Colonic mucosa (tissue), 4 donors: ENCODE results near the gene CWC27. TPM values are rescaled to one million over a fixed set of nuclear protein-coding genes. Genes with fewer than 3 reads are reported as not detected.
"Not testable (repeated sequence)": the region's sequence is repeated elsewhere in the genome, so short reads cannot be mapped to it uniquely, and the experiment has no call there.

Experiments used
- DNase-seq: peaks from one replicate; pipeline ENCODE4 v3.0.0-alpha.2; 2020
- H3K27ac ChIP-seq: fragments of 200-600 bp; one replicate; pipeline ENCODE4 v1.8.0; 2021
- H3K27me3 ChIP-seq: fragments of 200-600 bp; one replicate; pipeline ENCODE4 v1.8.0; 2021
- H3K36me3 ChIP-seq: fragments of 200-600 bp; one replicate; pipeline ENCODE4 v1.8.0; 2021
- H3K4me1 ChIP-seq: fragments of 200-600 bp; one replicate; pipeline ENCODE4 v1.8.0; 2021; ENCODE audit warnings: mild to moderate bottlenecking
- H3K4me3 ChIP-seq: fragments of 200-600 bp; one replicate; pipeline ENCODE4 v1.8.0; 2021
- H3K9ac ChIP-seq, 2 donors: one replicate each; pipeline ENCODE4 v1.7.0; 2013; ENCODE audit warnings: control low read depth in 2 of 2, low read depth in 2 of 2, low read length in 2 of 2
- H3K9me3 ChIP-seq: fragments of 200-600 bp; one replicate; pipeline ENCODE4 v1.8.0; 2021
- intact Hi-C: fragments of 100-400 bp; cut with DNase I; formaldehyde crosslinking; loops from one replicate; pipeline ENCODE4 v1.14.1; 2022
- total RNA-seq, 2 donors: library from RNA; stranded (reverse); fragmentation: NEBNext Ultra II Directional in 1 of 2; extraction: Animal tissue kit (Norgen Biotek cat#: 25700) in 1 of 2; gene quantifications; one replicate each; pipeline ENCODE4 v1.2.1, GENCODE V29; 2021
- TF ChIP-seq, protein P1 (sequence below): fragments of 200-600 bp; IDR thresholded peaks from one replicate; pipeline ENCODE4 v1.8.0; 2022; ENCODE audit warnings: antibody characterized with exemption, mild to moderate bottlenecking
- donor health status: healthy.
- donor health status: DM: no; HTN: no; CAD: no.
- donor health status: DM: no; HTN: no; CAD: no.

CWC27 gene
- total RNA-seq, 2 donors from 2014 or later, result 18.3 to 22.6 TPM

DNA sequence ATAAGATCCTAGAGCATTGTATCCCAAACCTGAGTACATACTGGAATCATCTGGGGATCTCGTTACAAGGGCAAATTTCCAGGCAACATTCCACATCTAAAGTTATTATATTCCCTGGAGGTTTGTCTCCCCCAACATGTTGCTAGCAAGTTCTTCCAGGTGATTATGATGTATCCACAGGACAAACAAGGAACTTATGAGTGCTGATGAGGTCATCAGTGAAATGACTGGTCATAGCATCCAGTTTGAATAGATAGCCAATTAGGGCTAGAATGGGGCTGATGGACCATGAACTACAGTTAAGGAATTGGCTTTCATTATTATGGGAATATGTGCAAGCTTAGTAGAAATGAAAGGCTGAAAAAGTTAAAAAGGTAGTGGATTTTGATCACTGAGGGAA, 115.2 kb downstream of the CWC27 start:
- H3K9me3 ChIP-seq, result no peaks in the 10 kb centered on the region
- H3K27ac ChIP-seq, result no peak overlapping the region
- TF ChIP-seq, protein P1, sequence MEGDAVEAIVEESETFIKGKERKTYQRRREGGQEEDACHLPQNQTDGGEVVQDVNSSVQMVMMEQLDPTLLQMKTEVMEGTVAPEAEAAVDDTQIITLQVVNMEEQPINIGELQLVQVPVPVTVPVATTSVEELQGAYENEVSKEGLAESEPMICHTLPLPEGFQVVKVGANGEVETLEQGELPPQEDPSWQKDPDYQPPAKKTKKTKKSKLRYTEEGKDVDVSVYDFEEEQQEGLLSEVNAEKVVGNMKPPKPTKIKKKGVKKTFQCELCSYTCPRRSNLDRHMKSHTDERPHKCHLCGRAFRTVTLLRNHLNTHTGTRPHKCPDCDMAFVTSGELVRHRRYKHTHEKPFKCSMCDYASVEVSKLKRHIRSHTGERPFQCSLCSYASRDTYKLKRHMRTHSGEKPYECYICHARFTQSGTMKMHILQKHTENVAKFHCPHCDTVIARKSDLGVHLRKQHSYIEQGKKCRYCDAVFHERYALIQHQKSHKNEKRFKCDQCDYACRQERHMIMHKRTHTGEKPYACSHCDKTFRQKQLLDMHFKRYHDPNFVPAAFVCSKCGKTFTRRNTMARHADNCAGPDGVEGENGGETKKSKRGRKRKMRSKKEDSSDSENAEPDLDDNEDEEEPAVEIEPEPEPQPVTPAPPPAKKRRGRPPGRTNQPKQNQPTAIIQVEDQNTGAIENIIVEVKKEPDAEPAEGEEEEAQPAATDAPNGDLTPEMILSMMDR, result no peak
- no peak overlapping the region for H3K4me3 ChIP-seq
- intact Hi-C loops, result no loop called here
- DNase-seq, result no peak
- no peaks in the 10 kb centered on the region for H3K36me3 ChIP-seq
- no peaks in the 10 kb centered on the region for H3K27me3 ChIP-seq
- no peaks in the 10 kb centered on the region for H3K4me1 ChIP-seq
- H3K9ac ChIP-seq, result no peak overlapping the region

DNA sequence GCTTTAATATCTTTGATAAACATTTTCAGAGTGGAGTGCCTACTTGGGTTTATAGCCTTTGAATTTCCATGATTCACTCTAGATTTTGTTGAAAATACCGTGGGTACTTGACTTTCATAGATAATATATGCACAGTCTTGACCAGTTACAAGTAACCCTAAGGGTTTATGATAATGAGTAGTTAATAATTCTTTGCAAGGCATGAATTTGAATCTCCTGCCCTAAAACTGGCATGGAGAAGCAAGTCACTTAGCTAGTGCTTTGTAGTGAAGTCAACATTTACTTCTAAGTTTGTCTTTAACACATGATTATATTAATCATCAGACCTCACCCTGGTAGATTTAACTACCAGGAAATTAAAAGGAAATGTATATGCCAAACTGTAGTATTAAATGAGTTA, 115.8 kb downstream of the CWC27 start:
- H3K27ac ChIP-seq, result no peak overlapping the region
- H3K4me3 ChIP-seq, result no peak overlapping the region
- H3K36me3 ChIP-seq, result no peaks in the 10 kb centered on the region

DNA sequence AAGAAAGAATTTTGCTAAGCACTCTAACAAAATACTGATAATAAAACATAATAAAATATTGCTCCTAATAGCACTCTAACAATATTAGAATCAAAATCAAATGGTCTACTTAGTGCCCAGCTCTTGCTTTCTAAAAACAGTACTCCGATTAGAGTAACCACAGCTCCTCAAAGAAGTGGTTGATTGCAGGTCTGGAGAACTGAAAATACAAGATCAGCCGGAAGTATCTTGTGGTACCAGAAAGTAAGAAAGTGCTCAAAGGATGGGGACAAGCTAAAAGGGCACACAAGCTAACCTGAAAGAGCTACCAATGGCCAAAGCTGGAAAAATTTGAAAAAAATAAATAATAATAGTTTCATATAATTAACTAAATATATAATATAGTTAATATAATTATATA, 119.2 kb downstream of the CWC27 start:
- H3K4me3 ChIP-seq, result no peak overlapping the region
- no peaks in the 10 kb centered on the region for H3K27me3 ChIP-seq
- no peaks in the 10 kb centered on the region for H3K9me3 ChIP-seq
- intact Hi-C loops, result no loop called here
- H3K27ac ChIP-seq, result no peak overlapping the region
- no peaks in the 10 kb centered on the region for H3K36me3 ChIP-seq
- TF ChIP-seq, protein P1, result no peak
- no peak overlapping the region for H3K9ac ChIP-seq
- DNase-seq, result no peak
- no peaks in the 10 kb centered on the region for H3K4me1 ChIP-seq

More for the DNA sequence above, 115.8 kb downstream of the CWC27 start:
- TF ChIP-seq, protein P1, result no peak
- Histone ChIP-seq H3K4me1 (no peaks in the 10 kb centered on the region), H3K9ac (no peak overlapping the region), H3K27me3 (no peaks in the 10 kb centered on the region), H3K9me3 (no peaks in the 10 kb centered on the region)
- intact Hi-C loops, result no loop called here
- no peak for DNase-seq

DNA sequence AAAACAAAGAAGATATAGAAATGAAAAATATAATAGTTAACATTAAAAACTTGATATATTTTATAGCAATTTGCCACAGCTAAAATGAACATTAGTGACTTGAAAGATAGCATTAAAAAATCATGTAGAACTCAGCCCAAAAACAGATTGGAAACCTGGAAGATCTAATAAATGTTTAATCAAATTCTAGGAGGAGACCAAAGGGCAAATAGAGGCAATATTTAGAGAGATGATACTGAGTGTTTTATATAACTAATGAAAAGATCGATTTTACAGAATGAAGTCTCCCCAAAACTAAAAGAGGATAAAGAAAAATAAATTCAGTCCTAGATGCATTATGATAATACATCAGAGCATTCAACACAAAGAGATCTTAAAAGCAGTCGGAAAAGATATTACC, 127.0 kb downstream of the CWC27 start:
- H3K27ac ChIP-seq, result no peak overlapping the region
- no peaks in the 10 kb centered on the region for H3K9me3 ChIP-seq
- no peaks in the 10 kb centered on the region for H3K27me3 ChIP-seq
- no peak overlapping the region for H3K4me3 ChIP-seq
- no peak overlapping the region for H3K9ac ChIP-seq
- no peaks in the 10 kb centered on the region for H3K36me3 ChIP-seq
- intact Hi-C loops, result no loop called here
- no peak for DNase-seq
- TF ChIP-seq, protein P1, result no peak
- H3K4me1 ChIP-seq, result no peaks in the 10 kb centered on the region

DNA sequence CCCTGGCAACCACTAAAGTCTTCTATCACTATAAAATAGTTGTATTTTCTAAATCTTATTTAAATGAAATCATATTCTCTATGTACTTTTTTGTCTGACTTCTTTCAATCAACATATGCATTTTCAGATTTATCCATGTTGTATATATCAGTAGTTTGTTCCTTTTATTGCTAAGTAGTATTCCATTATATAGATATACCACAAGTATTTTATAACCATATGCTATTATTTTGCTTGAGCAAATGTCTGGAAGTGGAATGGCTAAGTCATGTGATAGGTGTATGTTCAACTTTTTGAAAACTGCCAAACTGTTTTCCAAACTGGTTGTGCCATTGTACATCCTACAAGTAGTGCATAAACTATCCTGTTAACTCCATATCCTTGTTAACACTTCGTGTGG, 131.1 kb downstream of the CWC27 start:
- H3K27me3 ChIP-seq, result no peaks in the 10 kb centered on the region
- no peaks in the 10 kb centered on the region for H3K36me3 ChIP-seq
- no peaks in the 10 kb centered on the region for H3K9me3 ChIP-seq
- no peaks in the 10 kb centered on the region for H3K4me1 ChIP-seq
- DNase-seq, result no peak
- no peak overlapping the region for H3K9ac ChIP-seq
- H3K4me3 ChIP-seq, result no peak overlapping the region
- intact Hi-C loops, result no loop called here
- no peak overlapping the region for H3K27ac ChIP-seq
- TF ChIP-seq, protein P1, result no peak

DNA sequence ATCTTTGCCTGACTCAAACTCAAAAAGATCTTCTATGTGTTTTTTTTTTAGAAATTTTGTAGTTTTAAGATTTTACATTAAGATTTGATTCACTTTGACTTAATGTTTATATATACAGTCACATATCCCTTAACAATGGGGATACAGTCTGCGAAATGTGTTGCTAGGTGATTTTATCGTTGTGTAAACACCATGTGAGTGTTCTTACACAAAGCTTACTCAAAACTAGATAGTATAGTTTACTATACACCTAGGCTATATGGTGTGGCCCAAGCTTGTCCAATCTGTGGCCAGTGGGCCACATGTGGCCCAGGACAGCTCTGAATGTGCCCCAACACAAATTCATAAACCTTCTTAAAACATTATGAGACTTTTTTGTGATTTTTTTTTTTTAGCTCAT, 131.9 kb downstream of the CWC27 start:
- intact Hi-C loops, result no loop called here
- Histone ChIP-seq H3K9ac (no peak overlapping the region), H3K27me3 (no peaks in the 10 kb centered on the region), H3K9me3 (no peaks in the 10 kb centered on the region), H3K4me1 (no peaks in the 10 kb centered on the region), H3K36me3 (no peaks in the 10 kb centered on the region), H3K27ac (no peak overlapping the region), H3K4me3 (no peak overlapping the region)
- TF ChIP-seq, protein P1, result no peak
- no peak for DNase-seq

DNA sequence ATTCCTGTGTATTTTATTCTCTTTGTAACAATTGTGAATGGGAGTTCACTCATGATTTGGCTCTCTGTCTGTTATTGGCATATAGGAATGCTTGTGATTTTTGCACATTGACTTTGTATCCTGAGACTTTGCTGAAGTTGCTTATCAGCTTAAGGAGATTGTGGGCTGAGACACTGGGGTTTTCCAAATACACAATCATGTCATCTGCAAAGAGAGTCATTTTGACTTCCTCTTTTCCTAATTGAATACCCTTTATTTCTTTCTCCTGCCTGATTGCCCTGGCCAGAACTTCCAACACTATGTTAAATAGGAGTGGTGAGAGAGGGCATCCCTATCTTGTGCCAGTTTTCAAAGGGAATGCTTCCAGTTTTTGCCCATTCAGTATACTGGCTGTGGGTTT, 138.7 kb downstream of the CWC27 start:
- H3K9me3 ChIP-seq, DNase-seq, H3K9ac ChIP-seq, H3K36me3 ChIP-seq, H3K4me3 ChIP-seq, H3K27me3 ChIP-seq, intact Hi-C loops, H3K4me1 ChIP-seq, H3K27ac ChIP-seq: not testable (repeated sequence)
